Neutrophil (primary cell): ENCODE results near the gene NINL.

Source experiments
- H3K27ac ChIP-seq: fragments of 200-600 bp; sonication (generic); 2 replicates; pipeline ENCODE4 v1.5.1; 2016; ENCODE audit warnings: mild to moderate bottlenecking, moderate library complexity
- H3K27me3 ChIP-seq: fragments of 200-600 bp; sonication (generic); 2 replicates; pipeline ENCODE4 v1.6.0; 2016; ENCODE audit warnings: mild to moderate bottlenecking
- H3K36me3 ChIP-seq: fragments of 200-600 bp; sonication (generic); 2 replicates; pipeline ENCODE4 v1.5.1; 2017
- H3K4me1 ChIP-seq, 2 experiments: fragments of 200-600 bp in 1 of 2; sonication (generic) in 1 of 2; 1 replicate in 1 of 2; 2 replicates in 1 of 2; pipeline versions ENCODE4 v1.5.1 to v1.6.1; 2013 to 2016; ENCODE audit warnings: low read depth in 1 of 2, low read length in 1 of 2, mild to moderate bottlenecking in 1 of 2, moderate library complexity in 1 of 2; ENCODE audit not compliant: control insufficient read depth in 1 of 2, insufficient read depth in 1 of 2
- H3K4me3 ChIP-seq, 2 experiments: fragments of 200-600 bp in 1 of 2; sonication (generic) in 1 of 2; 1 replicate in 1 of 2; 2 replicates in 1 of 2; pipeline ENCODE4 v1.5.1; 2013 to 2016; ENCODE audit warnings: low read depth in 1 of 2, low read length in 1 of 2, mild to moderate bottlenecking in 1 of 2, moderate library complexity in 1 of 2
- H3K9me3 ChIP-seq: fragments of 200-600 bp; sonication (generic); 2 replicates; pipeline ENCODE4 v1.5.1; 2016
- CTCF ChIP-seq: fragments of 200-600 bp; sonication (generic); IDR thresholded peaks from 2 replicates; pipeline ENCODE4 v1.5.1; 2016; ENCODE audit warnings: antibody characterized with exemption

NINL gene

GRCh38 chr20:25487306-25487705 lies 98.0 kb downstream of the NINL start:
- no peak overlapping the region for H3K4me3 ChIP-seq
- TF ChIP-seq CTCF: no peak
- H3K27ac ChIP-seq: no peak overlapping the region
- no peaks in the 10 kb centered on the region for H3K36me3 ChIP-seq
- peaks cover 33% of the 10 kb centered on the region for H3K27me3 ChIP-seq
- H3K4me1 ChIP-seq: no peaks in the 10 kb centered on the region
- no peaks in the 10 kb centered on the region for H3K9me3 ChIP-seq

DNA sequence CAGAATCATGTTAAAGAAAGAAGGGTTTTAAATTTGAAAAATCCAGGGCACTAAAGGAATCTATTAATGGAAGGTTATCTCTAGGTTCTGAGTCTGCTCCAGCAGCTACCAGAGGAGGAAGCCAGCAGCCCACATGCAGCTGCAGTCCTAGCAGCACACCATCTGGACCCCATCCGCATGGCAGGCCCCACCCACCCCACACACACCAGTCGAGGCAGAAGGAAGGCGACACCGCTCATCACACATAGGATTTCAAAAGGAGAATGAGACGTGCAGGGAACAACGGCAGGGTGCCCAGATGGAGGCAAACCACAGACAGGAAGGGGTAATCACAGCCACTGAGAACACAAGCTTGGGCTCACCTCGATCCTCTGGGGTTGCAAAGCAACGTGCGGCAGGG lies 99.0 kb downstream of the NINL start:
- Histone ChIP-seq H3K9me3 (no peaks in the 10 kb centered on the region), H3K36me3 (no peaks in the 10 kb centered on the region), H3K4me1 (no peaks in the 10 kb centered on the region), H3K4me3 (no peak overlapping the region), H3K27me3 (peaks cover 33% of the 10 kb centered on the region), H3K27ac (no peak overlapping the region)
- TF ChIP-seq CTCF: no peak

- no peaks in the 10 kb centered on the region for H3K4me1 ChIP-seq
- H3K36me3 ChIP-seq: no peaks in the 10 kb centered on the region
- H3K27ac ChIP-seq: no peak overlapping the region
These were observed 99.5 kb downstream of the NINL start for GRCh38 chr20:25485872-25486271.

DNA sequence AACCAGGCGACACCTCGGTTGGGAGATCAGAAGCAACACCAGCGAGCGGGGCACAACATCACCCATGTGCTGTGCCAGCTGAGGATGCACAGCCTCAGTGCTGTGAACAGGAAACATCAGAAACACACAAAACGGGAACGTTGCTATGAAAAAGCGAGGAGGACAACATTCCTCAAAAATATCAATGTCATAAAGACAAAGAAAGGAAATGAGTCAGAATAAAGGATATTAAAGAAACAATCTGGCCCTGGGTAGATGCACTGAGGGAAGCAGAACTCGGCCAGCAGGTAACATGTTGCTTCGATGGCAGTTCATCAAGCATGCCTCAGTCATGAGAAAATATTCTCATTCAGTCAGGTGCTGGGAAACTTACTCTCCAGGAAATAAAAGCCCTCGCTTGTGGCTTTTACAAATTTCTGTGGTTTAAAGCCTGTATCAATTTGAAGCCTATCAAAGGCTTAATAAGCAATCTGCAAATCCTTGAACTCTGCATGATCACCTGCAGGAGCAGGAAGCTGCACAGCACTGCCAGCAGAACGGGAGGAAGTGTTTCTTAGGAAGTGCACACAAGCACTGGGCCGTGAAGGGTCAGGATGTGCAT lies 100.3 kb downstream of the NINL start:
- Histone ChIP-seq H3K27me3 (peaks cover 33% of the 10 kb centered on the region), H3K4me1 (no peaks in the 10 kb centered on the region), H3K36me3 (no peaks in the 10 kb centered on the region), H3K9me3 (no peaks in the 10 kb centered on the region), H3K27ac (no peak overlapping the region), H3K4me3 (no peak overlapping the region)
- no peak for TF ChIP-seq CTCF

More at GRCh38 chr20:25485872-25486271, 99.5 kb downstream of the NINL start:
- Histone ChIP-seq H3K4me3 (no peak overlapping the region), H3K27me3 (peaks cover 33% of the 10 kb centered on the region), H3K9me3 (no peaks in the 10 kb centered on the region)
- no peak for TF ChIP-seq CTCF

- H3K9me3 ChIP-seq: no peaks in the 10 kb centered on the region
- peaks cover 33% of the 10 kb centered on the region for H3K27me3 ChIP-seq
- H3K27ac ChIP-seq: no peak overlapping the region
- TF ChIP-seq CTCF: no peak
- H3K36me3 ChIP-seq: no peaks in the 10 kb centered on the region
- no peak overlapping the region for H3K4me3 ChIP-seq
- H3K4me1 ChIP-seq: no peaks in the 10 kb centered on the region
These were observed 101.0 kb downstream of the NINL start for GRCh38 chr20:25484224-25484846.
